GM18907 (cell line): ENCODE data around the gene FAM76A.

ENCODE experiments used
- ATAC-seq: cut with Tn5 transposase; IDR thresholded peaks from one replicate; pipeline ENCODE4 v1.9.1; 2021; ENCODE audit warnings: mild to moderate bottlenecking, moderate library complexity; ENCODE audit not compliant: unreplicated experiment

The FAM76A gene

GRCh38 chr1:27719286-27720251, 6.2 kb upstream of the FAM76A start:
- no peak for ATAC-seq

- no peak for ATAC-seq
These were observed 794 bp upstream of the FAM76A start for GRCh38 chr1:27724961-27725373.

- peak; percentile 31 for ATAC-seq
These were observed 648 bp downstream of the FAM76A start for GRCh38 chr1:27726173-27727044.

GRCh38 chr1:27727126-27727525, 1.4 kb downstream of the FAM76A start:
- no peak for ATAC-seq

- no peak for ATAC-seq
These were observed 10.5 kb downstream of the FAM76A start for GRCh38 chr1:27736252-27736651.

GRCh38 chr1:27741121-27741520, 15.4 kb downstream of the FAM76A start:
- no peak for ATAC-seq

- ATAC-seq = no peak
These were observed 18.8 kb downstream of the FAM76A start for GRCh38 chr1:27744556-27744955.

- ATAC-seq = no peak
These were observed 19.7 kb downstream of the FAM76A start for GRCh38 chr1:27745466-27745865.

- no peak for ATAC-seq
These were observed 26.6 kb downstream of the FAM76A start for GRCh38 chr1:27752360-27752759.

GRCh38 chr1:27755286-27755685, 29.5 kb downstream of the FAM76A start:
- ATAC-seq = no peak

- ATAC-seq = no peak
These were observed 30.1 kb downstream of the FAM76A start for GRCh38 chr1:27755865-27756264.

- ATAC-seq = no peak
These were observed 33.5 kb downstream of the FAM76A start for GRCh38 chr1:27759236-27759635.

- ATAC-seq = no peak
These were observed 34.7 kb downstream of the FAM76A start for GRCh38 chr1:27760426-27760825.

GRCh38 chr1:27762033-27762432, 36.3 kb downstream of the FAM76A start:
- no peak for ATAC-seq

- no peak for ATAC-seq
These were observed 37.6 kb downstream of the FAM76A start for GRCh38 chr1:27763358-27763757.

- no peak for ATAC-seq
These were observed 44.6 kb downstream of the FAM76A start for GRCh38 chr1:27770293-27770830.

- ATAC-seq = no peak
These were observed 46.5 kb downstream of the FAM76A start for GRCh38 chr1:27772036-27772931.

- ATAC-seq = peak; percentile 91
These were observed 47.4 kb downstream of the FAM76A start, which contains the start of gene STX12 for GRCh38 chr1:27772932-27773825. Gene STX12, plus strand, starts transcription at chr1:27773219. Its CDS starts 89 bp downstream, at chr1:27773308.

- ATAC-seq = peak; percentile 10
These were observed 48.2 kb downstream of the FAM76A start for GRCh38 chr1:27773826-27774445.
